Left cardiac atrium (tissue), 4 donors: Measurements from ENCODE around the gene MND1. TPM values are rescaled to one million over a fixed set of nuclear protein-coding genes. Genes with fewer than 3 reads are reported as not detected.
"Not testable (repeated sequence)": the region's sequence is repeated elsewhere in the genome, so short reads cannot be mapped to it uniquely, and the experiment has no call there.

Source experiments
- ATAC-seq, 2 donors: fragments of 200-7000 bp; cut with Tn5 transposase; one replicate each; pipeline ENCODE4 v1.9.1; 2020; ENCODE audit warnings: mild to moderate bottlenecking in 2 of 2, moderate library complexity in 2 of 2
- DNase-seq: peaks from one replicate; pipeline ENCODE4 v3.0.0-alpha.2; 2020
- intact Hi-C, 2 donors: fragments of 100-400 bp; cut with DNase I; formaldehyde crosslinking; loops; one replicate each; pipeline versions ENCODE4 v1.14.1 to v1.15.1; 2022 to 2023
- total RNA-seq, 2 donors: library from RNA; stranded (reverse); fragmentation: NEBNext Ultra II Directional; extraction: Animal tissue kit (Norgen Biotek cat#: 25700); gene quantifications; one replicate each; pipeline ENCODE4 v1.2.1, GENCODE V29; 2021
- donor health status: DM: no; HTN: yes; CAD: no.
- donor health status: DM: no; HTN: yes; CAD: no; lungs with severe emphysema.
- donor health status: DM: yes; HTN: yes; CAD: no.
- donor health status: Dilated cardiomyopathy.

MND1 gene
- total RNA-seq, 2 donors from 2014 or later = 0.62 TPM; not detected in 1

- ATAC-seq (no peak), DNase-seq (no peak)
- intact Hi-C loops = no loop called here
These were observed 43.5 kb downstream of the MND1 start for GRCh38 chr4:153387981-153388380.

DNA sequence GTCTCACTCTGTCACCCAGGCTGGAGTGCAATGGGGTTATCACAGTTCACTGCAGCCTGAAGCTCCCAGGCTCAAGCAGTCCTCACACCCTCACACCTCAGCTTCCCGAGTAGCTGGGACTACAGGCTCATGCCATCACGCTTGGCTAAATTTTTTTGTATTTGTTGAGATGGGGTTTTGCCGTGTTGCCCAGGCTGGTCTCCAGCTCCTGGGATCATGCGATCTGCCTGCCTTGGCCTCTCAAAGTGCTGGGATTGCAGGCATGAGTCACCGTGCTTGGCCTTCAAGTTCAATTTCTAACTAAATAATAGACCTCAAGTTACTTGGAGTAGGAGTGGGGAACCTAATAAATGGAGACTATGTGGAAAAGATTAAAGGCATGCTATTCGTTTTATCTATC, 48.9 kb downstream of the MND1 start:
- ATAC-seq = peak in 1 of 2 donors; percentile 43
- DNase-seq = peak; percentile 30
- intact Hi-C loops = no loop called here

DNA sequence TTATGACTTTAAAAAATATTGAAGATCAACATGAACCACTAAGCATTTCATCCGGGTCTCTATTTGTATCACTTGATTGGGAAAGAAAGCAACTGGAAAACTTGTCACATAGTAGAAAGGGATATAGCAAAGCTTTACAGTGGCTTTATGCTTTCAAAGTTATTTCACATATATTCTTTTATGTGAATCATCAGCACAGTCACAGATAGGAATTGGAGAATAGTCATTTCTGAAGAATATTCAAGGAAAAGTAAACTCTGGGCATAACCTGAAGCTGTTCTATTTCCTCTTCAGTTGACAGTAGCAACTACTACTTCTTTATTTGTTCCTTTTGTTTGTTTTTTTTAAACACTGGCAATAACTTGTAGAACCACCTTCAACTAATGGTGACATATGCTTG, 50.5 kb downstream of the MND1 start:
- intact Hi-C loops = no loop called here
- no peak for DNase-seq
- ATAC-seq = no peak

DNA sequence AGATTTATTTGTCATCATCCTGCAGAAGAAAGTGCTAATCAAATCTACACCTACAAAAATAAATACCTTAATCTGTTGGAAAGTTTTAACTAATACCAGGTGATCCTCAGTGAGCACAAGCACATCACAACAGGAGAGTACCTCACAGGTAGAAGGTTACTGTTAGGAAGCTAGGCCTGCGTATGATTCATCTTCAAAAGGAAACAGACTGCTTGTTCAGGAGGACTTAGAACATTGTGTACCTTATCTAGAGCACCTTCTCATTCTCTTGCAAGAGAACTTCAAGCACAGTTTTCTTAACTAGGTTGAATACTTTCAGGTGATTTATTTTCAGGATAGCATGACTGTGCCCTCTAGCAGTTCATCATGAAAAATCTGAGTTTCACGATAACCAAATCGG, 54.2 kb downstream of the MND1 start:
- no peak for DNase-seq
- intact Hi-C loops = no loop called here
- no peak for ATAC-seq

- intact Hi-C loops = no loop called here
- ATAC-seq (no peak), DNase-seq (no peak)
These were observed 54.9 kb downstream of the MND1 start for GRCh38 chr4:153399358-153399757.

DNA sequence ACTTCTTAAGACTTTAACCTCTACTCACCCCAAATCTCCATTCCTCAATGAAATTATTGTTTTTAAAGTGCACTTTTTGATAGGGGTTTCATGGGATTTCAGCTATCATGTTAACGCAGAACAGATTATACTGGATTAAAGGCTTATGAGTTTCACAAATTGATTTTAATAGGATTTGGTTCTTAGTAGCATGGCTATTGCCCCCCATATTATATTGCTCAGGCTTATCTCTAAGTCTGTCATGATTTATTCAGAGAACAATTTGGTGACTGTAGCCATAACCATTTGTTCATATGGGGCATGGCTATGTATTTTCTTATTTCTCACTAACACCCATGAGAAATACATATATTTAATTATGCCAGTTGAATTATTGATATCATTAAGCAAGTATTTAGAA, 57.0 kb downstream of the MND1 start:
- ATAC-seq (no peak), DNase-seq (no peak)
- intact Hi-C loops = no loop called here

DNA sequence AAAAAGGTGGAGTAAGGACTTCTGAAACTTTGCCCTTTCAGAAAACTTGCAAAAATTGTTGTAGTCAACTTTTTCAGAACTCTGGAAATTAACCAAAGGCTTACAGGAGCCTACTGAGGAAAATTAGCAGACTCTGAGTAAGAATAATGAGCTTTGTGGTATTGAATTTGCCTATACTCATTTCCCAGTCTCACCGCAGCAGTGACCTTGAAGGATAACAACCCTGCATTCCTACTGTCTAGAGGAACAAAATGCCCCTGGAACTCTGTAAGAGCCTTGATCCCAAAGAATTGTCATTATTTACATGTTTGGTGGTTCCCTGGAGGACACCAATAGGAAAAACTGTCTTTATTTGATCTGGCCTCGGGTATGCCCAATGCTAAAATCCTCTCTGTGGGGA, 57.9 kb downstream of the MND1 start:
- no peak for DNase-seq
- no peak for ATAC-seq
- intact Hi-C loops = no loop called here

DNA sequence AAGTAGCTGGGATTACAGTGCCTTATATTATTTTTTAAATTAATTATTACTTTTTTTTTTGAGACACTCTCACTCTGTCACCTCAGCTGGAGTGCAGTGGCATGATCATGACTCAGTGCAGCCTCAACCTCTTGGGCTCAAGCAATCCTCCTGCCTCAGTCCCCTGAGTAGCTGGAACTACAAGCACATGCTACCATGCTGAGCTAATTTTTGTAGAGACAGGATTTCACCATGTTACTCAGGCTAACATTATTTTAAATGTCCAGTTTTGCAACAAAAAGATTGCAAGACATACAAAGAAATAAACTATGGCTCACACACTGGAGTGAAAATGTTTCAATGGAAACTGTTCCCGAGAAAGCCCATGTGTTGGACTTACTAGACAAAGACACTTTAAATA, 59.2 kb downstream of the MND1 start:
- ATAC-seq (no peak), DNase-seq (no peak)
- intact Hi-C loops = no loop called here

DNA sequence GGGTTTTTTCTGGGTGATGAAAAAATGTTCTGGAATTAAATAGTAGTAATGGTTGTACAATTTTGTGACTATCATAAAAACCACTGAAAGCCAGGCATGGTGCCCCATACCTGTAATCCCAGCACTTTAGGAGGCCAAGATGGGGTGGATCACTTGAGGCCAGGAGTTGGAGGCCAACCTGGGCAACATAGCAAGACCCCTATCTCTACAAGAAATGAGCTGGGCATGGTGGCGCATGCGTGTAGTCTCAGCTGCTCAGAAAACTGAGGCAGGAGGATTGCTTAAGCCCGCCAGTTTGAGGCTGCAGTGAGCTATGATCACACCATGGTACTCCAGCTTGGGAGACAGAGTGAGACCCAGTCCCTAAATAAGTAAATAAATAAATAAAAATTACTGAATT, 63.4 kb downstream of the MND1 start:
- DNase-seq (no peak), ATAC-seq (no peak)
- intact Hi-C loops = no loop called here

- intact Hi-C loops = no loop called here
- no peak for DNase-seq
These were observed 64.4 kb downstream of the MND1 start for GRCh38 chr4:153408932-153409331.

GRCh38 chr4:153409412-153409811, 64.9 kb downstream of the MND1 start:
- DNase-seq (no peak), ATAC-seq (peak in 1 of 2 donors; percentile 70)
- intact Hi-C loops = no loop called here

More at GRCh38 chr4:153408932-153409331, 64.4 kb downstream of the MND1 start:
- ATAC-seq = no peak

DNA sequence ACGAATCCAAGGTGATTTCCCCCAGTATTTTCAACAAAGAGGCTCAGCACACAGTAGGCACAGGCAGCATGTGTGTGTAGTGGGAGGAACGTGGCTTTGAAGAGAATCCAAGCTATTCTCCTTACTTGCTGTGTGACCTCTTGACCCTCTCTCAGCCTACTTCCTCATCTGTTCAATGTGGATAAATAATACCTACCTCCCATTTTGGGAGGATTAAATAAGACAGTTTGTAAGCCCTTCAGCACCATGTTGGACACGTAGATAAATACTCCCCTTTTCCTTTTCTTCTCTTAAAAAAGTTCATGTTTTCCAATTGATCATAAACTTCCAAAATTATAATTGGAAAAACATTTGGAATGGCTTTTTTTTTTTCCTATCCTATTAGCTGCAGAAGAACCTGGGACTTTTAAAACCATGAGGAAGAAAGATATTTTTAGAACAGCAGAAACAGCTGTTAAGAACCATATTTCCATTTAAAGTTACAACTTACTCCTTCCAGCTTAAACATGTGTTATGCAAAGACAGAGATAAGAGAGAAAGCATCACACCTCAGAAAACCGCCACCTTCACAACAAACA, 65.5 kb downstream of the MND1 start:
- no peak for DNase-seq
- intact Hi-C loops = no loop called here
- ATAC-seq = no peak

DNA sequence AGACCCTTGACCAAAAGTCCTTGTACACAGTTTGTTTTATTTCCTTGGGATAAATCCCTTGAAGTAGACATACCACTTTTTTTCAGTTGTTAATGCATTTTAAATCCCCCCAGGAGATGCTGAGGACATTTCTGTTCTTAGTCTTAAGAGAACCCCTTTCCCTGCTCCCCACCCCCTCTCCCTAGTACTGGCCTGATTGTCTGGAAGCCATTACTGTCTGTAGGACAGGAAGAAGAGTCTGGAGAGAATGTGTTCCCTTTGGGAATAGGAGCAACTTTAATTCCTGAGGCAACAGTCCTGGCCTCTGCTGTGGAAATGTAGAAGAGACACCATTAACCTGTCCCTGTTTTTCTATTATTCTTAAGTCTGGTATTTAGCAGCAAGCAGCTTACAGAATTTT, 69.4 kb downstream of the MND1 start:
- ATAC-seq (no peak), DNase-seq (no peak)
- intact Hi-C loops = no loop called here

- ATAC-seq, DNase-seq, intact Hi-C loops: not testable (repeated sequence)
These were observed 72.0 kb downstream of the MND1 start for GRCh38 chr4:153416456-153416855.

- no peak for DNase-seq
- no peak for ATAC-seq
- intact Hi-C loops = no loop called here
These were observed 73.6 kb downstream of the MND1 start for GRCh38 chr4:153418121-153418520.

DNA sequence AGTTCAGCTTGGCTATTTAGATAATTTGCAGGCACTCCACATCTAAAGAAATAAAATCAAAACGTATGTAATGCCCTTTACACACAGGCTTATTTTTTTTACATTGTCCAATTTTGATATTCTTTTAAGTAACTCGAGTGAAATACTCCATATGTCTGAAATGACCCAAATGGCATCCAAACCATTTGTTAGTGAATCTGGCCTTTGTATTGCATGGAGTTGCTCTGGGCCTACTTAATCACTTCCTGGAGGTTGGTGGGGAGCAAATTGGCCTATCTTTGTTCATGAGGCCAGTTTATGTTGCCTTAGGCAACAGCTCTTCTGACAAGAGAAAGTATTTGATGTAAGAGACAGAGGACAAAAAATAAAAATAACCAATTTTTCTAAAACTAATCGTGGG, 74.1 kb downstream of the MND1 start:
- DNase-seq (no peak), ATAC-seq (no peak)
- intact Hi-C loops = no loop called here

GRCh38 chr4:153419029-153419428, 74.5 kb downstream of the MND1 start:
- DNase-seq (no peak), ATAC-seq (no peak)
- intact Hi-C loops = no loop called here

- DNase-seq = no peak
- no peak for ATAC-seq
- intact Hi-C loops = no loop called here
These were observed 75.3 kb downstream of the MND1 start for GRCh38 chr4:153419673-153420278.

GRCh38 chr4:153420361-153420760, 75.9 kb downstream of the MND1 start:
- intact Hi-C loops = no loop called here

GRCh38 chr4:153421941-153422340, 77.5 kb downstream of the MND1 start:
- ATAC-seq (no peak), DNase-seq (no peak)
- intact Hi-C loops = no loop called here

More at GRCh38 chr4:153420361-153420760, 75.9 kb downstream of the MND1 start:
- DNase-seq = no peak
- ATAC-seq = no peak

DNA sequence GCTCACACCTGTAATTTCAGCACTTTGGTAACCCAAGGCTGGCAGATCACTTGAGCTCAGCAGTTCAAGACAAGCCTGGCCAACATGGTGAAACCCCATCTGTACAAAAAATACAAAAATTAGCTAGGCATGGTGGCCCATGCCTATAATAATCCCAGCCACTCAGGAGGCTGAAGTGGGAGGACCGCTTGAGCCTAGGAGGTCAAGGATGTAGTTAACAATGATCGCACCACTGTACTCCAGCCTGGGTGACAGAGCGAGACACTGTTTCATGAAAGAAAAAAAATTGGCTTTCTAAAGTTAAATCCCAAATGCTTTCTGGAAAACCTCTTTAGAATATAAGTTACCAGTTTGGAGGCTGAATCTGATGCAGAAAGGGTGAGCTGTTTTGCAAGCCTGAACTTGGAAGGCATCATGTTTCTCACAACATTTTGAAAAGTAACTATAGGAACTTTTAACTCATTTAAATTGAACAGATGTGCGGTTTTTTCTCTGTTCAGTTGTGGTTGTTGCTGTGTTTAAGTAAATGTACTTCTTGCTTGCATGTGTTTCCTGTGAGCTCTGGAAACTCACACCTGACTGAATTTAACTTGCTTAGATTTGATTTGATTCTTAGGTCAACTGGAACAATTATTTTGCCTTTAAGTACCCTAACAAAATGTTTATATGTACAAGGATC, 81.9 kb downstream of the MND1 start:
- intact Hi-C loops = no loop called here
- DNase-seq = no peak
- no peak for ATAC-seq
